Kidney (tissue), 14 donors: ENCODE results near the gene RAET1G. TPM values are rescaled to one million over a fixed set of nuclear protein-coding genes. Genes with fewer than 3 reads are reported as not detected.

Experiments used
- DNase-seq, 5 donors: peaks; one replicate each; pipeline ENCODE4 v3.0.0-alpha.2; 2013 to 2020
- FAIRE-seq: peaks from 2 replicates; lab custom pipeline; 2012; peaks lifted over from hg19 to GRCh38; lab: Jason Lieb, UNC
- H3K27ac ChIP-seq, 2 donors: one replicate each; pipeline ENCODE4 v1.7.0; 2013; ENCODE audit warnings: low read depth in 2 of 2, low read length in 2 of 2, inconsistent platforms in 1 of 2
- H3K27me3 ChIP-seq: one replicate; pipeline ENCODE4 v1.7.1; 2013; ENCODE audit warnings: low read length, inconsistent platforms; ENCODE audit not compliant: control insufficient read depth, insufficient read depth
- H3K36me3 ChIP-seq, 3 donors: one replicate each; pipeline versions ENCODE4 v1.7.0 to v1.7.1; 2013; ENCODE audit warnings: low read length in 3 of 3, control low read depth in 1 of 3, inconsistent platforms in 1 of 3; ENCODE audit not compliant: insufficient read depth in 3 of 3, control insufficient read depth in 2 of 3
- H3K4me1 ChIP-seq, 3 donors: one replicate each; pipeline versions ENCODE4 v1.7.0 to v1.7.1; 2013; ENCODE audit warnings: low read length in 3 of 3, inconsistent platforms in 1 of 3, low read depth in 1 of 3; ENCODE audit not compliant: control insufficient read depth in 2 of 3, insufficient read depth in 2 of 3
- H3K4me3 ChIP-seq, 3 donors: one replicate each; pipeline versions ENCODE4 v1.7.0 to v1.8.1; 2013; ENCODE audit warnings: low read length in 3 of 3, control low read depth in 1 of 3, inconsistent platforms in 1 of 3
- H3K9ac ChIP-seq, 3 donors: one replicate each; pipeline versions ENCODE4 v1.7.0 to v1.7.1; 2013; ENCODE audit warnings: low read length in 3 of 3, control low read depth in 1 of 3, inconsistent platforms in 1 of 3
- H3K9me3 ChIP-seq, 3 donors: one replicate each; pipeline versions ENCODE4 v1.7.0 to v1.7.1; 2013; ENCODE audit warnings: low read length in 3 of 3, control low read depth in 1 of 3, inconsistent platforms in 1 of 3; ENCODE audit not compliant: control insufficient read depth in 2 of 3, insufficient read depth in 1 of 3
- CTCF ChIP-seq: IDR thresholded peaks from 3 replicates; pipeline ENCODE4 v1.5.1; 2012; ENCODE audit warnings: mild to moderate bottlenecking, moderate library complexity, borderline replicate concordance; ENCODE audit not compliant: insufficient read depth; ENCODE audit errors: extremely low read depth
- intact Hi-C: fragments of 100-400 bp; cut with DNase I; formaldehyde crosslinking; loops from one replicate; pipeline ENCODE4 v1.11.1; 2022
- polyA plus RNA-seq: library from polyadenylated mRNA; stranded (reverse); fragments of 350-450 nt; fragmentation: Illumina TruSeq; extraction: RNeasy Lipid Tissue Mini Kit (QIAGEN cat#74804); gene quantifications from one replicate; pipeline ENCODE4 v1.2.3, GENCODE V29; 2014; ENCODE audit warnings: low read depth, low replicate concordance; ENCODE audit not compliant: insufficient read depth
- total RNA-seq: library from RNA; stranded (reverse); fragmentation: NEBNext Ultra II Directional; extraction: Animal tissue kit (Norgen Biotek cat#: 25700); gene quantifications from one replicate; pipeline ENCODE4 v1.2.1, GENCODE V29; 2021
- donor health status: control.
- donor health status: control.
- donor health status: control.
- donor health status: control.
- donor health status: control.
- donor health status: DM: yes; HTN: yes; CAD: no.
- donor health status: Normal renal cell carcinoma (clear cell type).

The RAET1G gene
- total and polyA plus RNA-seq, 2 donors from 2014 or later: 0.41 to 1.3 TPM

DNA sequence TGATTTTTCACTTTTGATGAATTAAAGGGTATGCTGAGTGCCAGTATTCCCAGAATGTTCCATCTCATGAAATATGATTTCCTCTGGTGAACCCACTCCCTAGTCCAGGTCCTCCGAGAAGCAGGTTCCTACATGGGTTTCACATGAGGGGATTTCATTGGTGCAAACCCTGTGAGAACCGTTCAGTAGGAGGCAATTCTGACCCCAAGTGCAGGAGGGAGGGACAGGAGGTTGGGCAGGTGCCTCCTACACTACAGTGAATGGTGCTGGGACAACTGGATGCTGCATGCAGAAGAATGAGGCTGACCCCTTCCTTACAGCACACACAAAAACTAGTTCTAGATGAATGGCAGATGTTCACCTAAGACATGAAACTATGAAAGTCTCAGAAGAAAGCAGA lies 13.8 kb upstream of the RAET1G start:
- FAIRE-seq: no peak
- peaks cover 59% of the 10 kb centered on the region for H3K27me3 ChIP-seq
- DNase-seq: peak in 1 of 5 donors; percentile 2
- no peak overlapping the region for H3K9ac ChIP-seq
- no peak overlapping the region for H3K4me3 ChIP-seq
- no peak overlapping the region for H3K27ac ChIP-seq
- H3K9me3 ChIP-seq: no peaks in the 10 kb centered on the region
- intact Hi-C loops: loop anchor here (5.0 kb wide), 1 partner anchor 71 kb away; no protein-coding TSS in a partner anchor
- no peaks in the 10 kb centered on the region for H3K36me3 ChIP-seq
- TF ChIP-seq CTCF: no peak
- H3K4me1 ChIP-seq: peaks cover 0 to 9% (median 3%) of the 10 kb centered on the region in 3 donors

DNA sequence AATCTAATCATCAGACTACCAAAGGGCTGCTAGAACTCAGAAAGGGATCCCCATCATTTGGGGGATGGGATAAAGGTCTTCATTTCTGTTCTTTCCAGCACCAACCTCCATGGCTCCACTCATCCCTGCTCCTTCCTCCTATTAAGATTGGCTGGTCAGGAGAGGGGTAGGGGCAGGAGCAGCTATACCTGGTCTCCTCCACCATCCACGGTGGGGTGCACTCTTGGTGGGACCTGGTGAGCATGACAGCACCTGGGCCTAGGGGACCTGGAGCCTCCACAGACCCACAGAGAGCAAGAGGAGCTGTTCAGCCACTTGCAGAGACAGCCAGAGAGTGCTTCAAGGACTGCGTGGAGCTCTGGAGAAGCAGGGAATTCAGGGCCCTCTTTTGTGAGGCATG lies 12.7 kb upstream of the RAET1G start:
- no peaks in the 10 kb centered on the region for H3K9me3 ChIP-seq
- peaks cover 0 to 9% (median 3%) of the 10 kb centered on the region in 3 donors for H3K4me1 ChIP-seq
- H3K4me3 ChIP-seq: no peak overlapping the region
- FAIRE-seq: no peak
- peak in 1 of 5 donors; percentile 30 for DNase-seq
- intact Hi-C loops: loop anchor here (5.0 kb wide), 1 partner anchor 72 kb away; no protein-coding TSS in a partner anchor
- H3K27me3 ChIP-seq: peaks cover 54% of the 10 kb centered on the region
- H3K9ac ChIP-seq: no peak overlapping the region
- no peaks in the 10 kb centered on the region for H3K36me3 ChIP-seq
- no peak for TF ChIP-seq CTCF
- no peak overlapping the region for H3K27ac ChIP-seq

DNA sequence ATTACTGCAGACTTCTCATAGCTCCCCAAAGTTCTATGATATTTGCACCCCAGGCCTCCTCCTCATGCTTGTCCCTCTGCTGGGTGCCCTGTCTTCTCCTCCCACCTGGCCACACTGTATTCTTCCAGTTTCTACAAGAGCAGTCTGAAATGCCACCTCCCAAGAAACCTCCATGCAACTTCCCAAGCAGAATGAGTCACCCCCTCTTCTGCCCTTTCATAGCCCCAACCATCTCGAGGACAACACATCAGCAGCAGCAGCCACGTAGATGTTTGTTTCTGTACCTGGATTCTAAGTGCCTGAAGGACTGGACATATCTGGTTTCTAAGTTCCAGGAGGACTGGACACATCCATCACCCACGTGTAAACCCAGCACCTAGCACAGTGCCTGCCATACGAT lies 12.3 kb upstream of the RAET1G start:
- Histone ChIP-seq H3K36me3 (no peaks in the 10 kb centered on the region), H3K27ac (no peak overlapping the region), H3K27me3 (peaks cover 50% of the 10 kb centered on the region), H3K9me3 (no peaks in the 10 kb centered on the region), H3K4me1 (peaks cover 0 to 9% (median 3%) of the 10 kb centered on the region in 3 donors), H3K4me3 (no peak overlapping the region), H3K9ac (no peak overlapping the region)
- no peak for FAIRE-seq
- intact Hi-C loops: loop anchor here (5.0 kb wide), 1 partner anchor 72 kb away; no protein-coding TSS in a partner anchor
- no peak for DNase-seq
- no peak for TF ChIP-seq CTCF
